ENCODE measurements around the gene RFC5. TPM values are rescaled to one million over a fixed set of nuclear protein-coding genes. Genes with fewer than 3 reads are reported as not detected.
"Not testable (repeated sequence)": the region's sequence is repeated elsewhere in the genome, so short reads cannot be mapped to it uniquely, and the experiment has no call there.

RFC5 gene
- total RNA-seq, 2 experiments from 2014 or later: 63.0 to 78.9 TPM

GRCh38 chr12:118061011-118061872 is 44.7 kb downstream of the RFC5 start, which contains the start of gene WSB2:
WSB2 (minus strand) TSS chr12:118061179; CDS start chr12:118061048, 131 bp downstream.
- intact Hi-C loops (cut with DNase I, micrococcal nuclease): loop anchor here (1.0 to 10.0 kb wide), 10 partner anchors 26 to 869 kb away; partner anchors contain the start of genes PEBP1 (in 2 of the 2), RFC5 (in 2 of the 2), SUDS3 (in 2 of the 2) and FBXO21 (in 1 of the 2)
- CTCF ChIA-PET: interaction anchor here (0.6 to 1.5 kb wide), 4 partner anchors 14 to 850 kb away, joined by 3 to 4 read pairs (median 3); partner anchors contain the start of gene RFC5
- POLR2A ChIA-PET: interaction anchor here (1.4 to 2.1 kb wide), 2 partner anchors 17 to 25 kb away, joined by 3 to 8 read pairs; no protein-coding TSS in a partner anchor
- Mint-ChIP-seq H3K4me3 (peak within 1 kb of the TSS; percentile 88), H3K9me3 (ENCODE audit: low read depth) (no peaks in the 10 kb centered on the region), H3K27me3 (peaks cover 2% of the 10 kb centered on the region), H3K4me1 (peaks cover 47% of the 10 kb centered on the region), H3K36me3 (ENCODE audit: low read depth) (peaks cover 16% of the 10 kb centered on the region), H3K27ac (peak within 1 kb of the TSS; percentile 97)
- DNase-seq: peak; percentile 73
- peak; percentile 8 for ATAC-seq

- H3K9me3 Mint-ChIP-seq (ENCODE audit: low read depth): no peaks in the 10 kb centered on the region
- peak overlapping the region; percentile 97 for H3K27ac Mint-ChIP-seq
- ChIA-PET CTCF (interaction anchor here (0.7 to 1.4 kb wide), 4 partner anchors 46 to 314 kb away, joined by 3 to 4 read pairs (median 3); partner anchors contain the start of gene RFC5), POLR2A (interaction anchor here (0.7 to 2.1 kb wide), 3 partner anchors 18 to 204 kb away, joined by 3 to 8 read pairs (median 3); no protein-coding TSS in a partner anchor)
- peaks cover 46% of the 10 kb centered on the region for H3K4me1 Mint-ChIP-seq
- H3K36me3 Mint-ChIP-seq (ENCODE audit: low read depth): peaks cover 16% of the 10 kb centered on the region
- peak; percentile 39 for DNase-seq
- H3K27me3 Mint-ChIP-seq: peaks cover 5% of the 10 kb centered on the region
- H3K4me3 Mint-ChIP-seq: peak overlapping the region; percentile 88
- peak; percentile 9 for ATAC-seq
- intact Hi-C loops (cut with DNase I, micrococcal nuclease): loop anchor here (1.0 to 10.0 kb wide), 10 partner anchors 27 to 870 kb away; partner anchors contain the start of genes PEBP1 (in 2 of the 2), RFC5 (in 2 of the 2), SUDS3 (in 2 of the 2) and FBXO21 (in 1 of the 2)
Measured at GRCh38 chr12:118061873-118062843, 45.7 kb downstream of the RFC5 start.

GRCh38 chr12:118063576-118064391 is 47.3 kb downstream of the RFC5 start:
- H3K36me3 Mint-ChIP-seq (ENCODE audit: low read depth): peaks cover 16% of the 10 kb centered on the region
- intact Hi-C loops (cut with DNase I, micrococcal nuclease): loop anchor here (5.0 to 10.0 kb wide), 4 partner anchors 74 to 871 kb away; partner anchors contain the start of genes FBXO21 (in 1 of the 2), PEBP1 (in 1 of the 2), SUDS3 (in 1 of the 2) and TAOK3 (in 1 of the 2)
- DNase-seq: no peak
- H3K4me1 Mint-ChIP-seq: peaks cover 50% of the 10 kb centered on the region
- ChIA-PET CTCF (interaction anchor here (0.6 to 4.2 kb wide), 17 partner anchors 8 to 963 kb away, joined by 3 to 32 read pairs (median 4); partner anchors contain the start of gene SUDS3), POLR2A (interaction anchor here (0.6 to 1.0 kb wide), 3 partner anchors 46 to 1331 kb away, joined by 3 read pairs; no protein-coding TSS in a partner anchor)
- peaks cover 11% of the 10 kb centered on the region for H3K27me3 Mint-ChIP-seq
- H3K4me3 Mint-ChIP-seq: peak overlapping the region; percentile 88
- peak overlapping the region; percentile 97 for H3K27ac Mint-ChIP-seq
- no peaks in the 10 kb centered on the region for H3K9me3 Mint-ChIP-seq (ENCODE audit: low read depth)
- ATAC-seq: no peak

GRCh38 chr12:118064608-118065007 is 48.1 kb downstream of the RFC5 start:
- Mint-ChIP-seq H3K27ac (peak overlapping the region; percentile 60), H3K27me3 (peaks cover 12% of the 10 kb centered on the region), H3K36me3 (ENCODE audit: low read depth) (peaks cover 14% of the 10 kb centered on the region), H3K9me3 (ENCODE audit: low read depth) (no peaks in the 10 kb centered on the region), H3K4me3 (peak overlapping the region; percentile 38), H3K4me1 (peaks cover 43% of the 10 kb centered on the region)
- ChIA-PET POLR2A (interaction anchor here (0.6 to 1.0 kb wide), 5 partner anchors 18 to 1331 kb away, joined by 3 to 7 read pairs (median 3); no protein-coding TSS in a partner anchor), CTCF (interaction anchor here (0.6 to 4.2 kb wide), 14 partner anchors 9 to 190 kb away, joined by 3 to 32 read pairs (median 4); partner anchors contain the start of gene KSR2)
- intact Hi-C loops (cut with DNase I, micrococcal nuclease): loop anchor here (5.0 to 10.0 kb wide), 4 partner anchors 73 to 872 kb away; partner anchors contain the start of genes FBXO21 (in 1 of the 2), PEBP1 (in 1 of the 2), SUDS3 (in 1 of the 2) and TAOK3 (in 1 of the 2)
- DNase-seq (peak; percentile 37), ATAC-seq (peak; percentile 53)

GRCh38 chr12:118065380-118065779 is 48.9 kb downstream of the RFC5 start:
- ChIA-PET CTCF (interaction anchor here (0.8 to 4.2 kb wide), 8 partner anchors 9 to 311 kb away, joined by 3 to 32 read pairs (median 5); partner anchors contain the start of gene SUDS3), POLR2A (interaction anchor here (0.6 to 1.0 kb wide), 2 partner anchors 26 to 172 kb away, joined by 3 read pairs; no protein-coding TSS in a partner anchor)
- no peak for ATAC-seq
- no peak for DNase-seq
- Mint-ChIP-seq H3K27me3 (peaks cover 12% of the 10 kb centered on the region), H3K4me3 (no peak overlapping the region), H3K4me1 (peaks cover 35% of the 10 kb centered on the region), H3K27ac (no peak overlapping the region), H3K36me3 (ENCODE audit: low read depth) (peaks cover 11% of the 10 kb centered on the region), H3K9me3 (ENCODE audit: low read depth) (no peaks in the 10 kb centered on the region)
- intact Hi-C loops (cut with DNase I, micrococcal nuclease): loop anchor here in 1 of 2 experiments (10.0 kb wide), 1 partner anchor 309 kb away; the partner anchor contains the start of genes SUDS3 and TAOK3

- intact Hi-C loops (cut with DNase I, micrococcal nuclease): loop anchor here in 1 of 2 experiments (10.0 kb wide), 1 partner anchor 306 kb away; the partner anchor contains the start of genes SUDS3 and TAOK3
- peaks cover 12% of the 10 kb centered on the region for H3K27me3 Mint-ChIP-seq
- no peak for ATAC-seq
Measured at GRCh38 chr12:118068445-118068844, 51.9 kb downstream of the RFC5 start.

GRCh38 chr12:118070650-118071049 is 54.1 kb downstream of the RFC5 start:
- no peaks in the 10 kb centered on the region for H3K36me3 Mint-ChIP-seq (ENCODE audit: low read depth)
- POLR2A ChIA-PET: no interaction called here

More at GRCh38 chr12:118068445-118068844, 51.9 kb downstream of the RFC5 start:
- POLR2A ChIA-PET: no interaction called here
- Mint-ChIP-seq H3K4me3 (no peak overlapping the region), H3K27ac (no peak overlapping the region), H3K9me3 (ENCODE audit: low read depth) (no peaks in the 10 kb centered on the region), H3K36me3 (ENCODE audit: low read depth) (peaks cover 2% of the 10 kb centered on the region), H3K4me1 (peaks cover 28% of the 10 kb centered on the region)
- DNase-seq: no peak
- CTCF ChIA-PET: interaction anchor here (0.6 to 1.2 kb wide), 2 partner anchors 8 to 25 kb away, joined by 5 to 6 read pairs; no protein-coding TSS in a partner anchor

GRCh38 chr12:118073768-118074167 is 57.3 kb downstream of the RFC5 start:
- POLR2A ChIA-PET: no interaction called here
- CTCF ChIA-PET: no interaction called here
- intact Hi-C loops (cut with DNase I, micrococcal nuclease): no loop called here
- Mint-ChIP-seq H3K36me3 (ENCODE audit: low read depth) (no peaks in the 10 kb centered on the region), H3K27ac (no peak overlapping the region), H3K4me1 (no peaks in the 10 kb centered on the region), H3K27me3 (peaks cover 1% of the 10 kb centered on the region), H3K9me3 (ENCODE audit: low read depth) (peaks cover 3% of the 10 kb centered on the region), H3K4me3 (no peak overlapping the region)
- no peak for ATAC-seq
- no peak for DNase-seq

More at GRCh38 chr12:118070650-118071049, 54.1 kb downstream of the RFC5 start:
- H3K4me3 Mint-ChIP-seq: no peak overlapping the region
- intact Hi-C loops (cut with DNase I, micrococcal nuclease): no loop called here
- no peak overlapping the region for H3K27ac Mint-ChIP-seq
- H3K4me1 Mint-ChIP-seq: peaks cover 6% of the 10 kb centered on the region
- ATAC-seq: no peak
- H3K9me3 Mint-ChIP-seq (ENCODE audit: low read depth): no peaks in the 10 kb centered on the region
- no peak for DNase-seq
- H3K27me3 Mint-ChIP-seq: peaks cover 11% of the 10 kb centered on the region
- CTCF ChIA-PET: no interaction called here

- intact Hi-C loops (cut with DNase I, micrococcal nuclease); H3K4me1 Mint-ChIP-seq; H3K4me3 Mint-ChIP-seq; H3K9me3 Mint-ChIP-seq (ENCODE audit: low read depth); H3K27ac Mint-ChIP-seq; H3K36me3 Mint-ChIP-seq (ENCODE audit: low read depth); POLR2A ChIA-PET; H3K27me3 Mint-ChIP-seq; ATAC-seq; DNase-seq; CTCF ChIA-PET: not testable (repeated sequence)
Measured at GRCh38 chr12:118081521-118081920, 65.0 kb downstream of the RFC5 start.

Measured in activated CD4-positive, alpha-beta T cell treated with anti-CD3 and anti-CD28 coated beads for 36 hours (primary cell).